Left ventricle myocardium inferior (tissue), 1 donor: Measurements from ENCODE around the gene CACNB2. TPM values are rescaled to one million over a fixed set of nuclear protein-coding genes. Genes with fewer than 3 reads are reported as not detected.
"Not testable (repeated sequence)": the region's sequence is repeated elsewhere in the genome, so short reads cannot be mapped to it uniquely, and the experiment has no call there.

Experiments
- DNase-seq: peaks from one replicate; pipeline ENCODE4 v3.0.0-alpha.2; 2020
- H3K27ac ChIP-seq: fragments of 200-600 bp; replicated peaks from 2 replicates; pipeline ENCODE4 v1.8.0; 2021
- H3K27me3 ChIP-seq: fragments of 200-600 bp; 2 replicates; pipeline ENCODE4 v1.8.0; 2021; ENCODE audit warnings: low read depth
- H3K36me3 ChIP-seq: fragments of 200-600 bp; 2 replicates; pipeline ENCODE4 v1.8.0; 2021
- H3K4me1 ChIP-seq: fragments of 200-600 bp; 2 replicates; pipeline ENCODE4 v1.8.0; 2021
- H3K4me3 ChIP-seq: fragments of 200-600 bp; 2 replicates; pipeline ENCODE4 v1.8.0; 2021; ENCODE audit warnings: mild to moderate bottlenecking, moderate library complexity
- H3K9me3 ChIP-seq: fragments of 200-600 bp; replicated peaks from 2 replicates; pipeline ENCODE4 v1.8.0; 2021
- CTCF ChIP-seq: fragments of 200-600 bp; IDR thresholded peaks from 2 replicates; pipeline ENCODE4 v1.8.0; 2021; ENCODE audit warnings: antibody characterized with exemption, mild to moderate bottlenecking, borderline replicate concordance
- intact Hi-C: fragments of 100-400 bp; cut with micrococcal nuclease; formaldehyde crosslinking; loops from one replicate; pipeline ENCODE4 v1.11.0; 2022
- total RNA-seq: library from RNA; stranded (reverse); fragmentation: NEBNext Ultra II Directional; extraction: Animal tissue kit (Norgen Biotek cat#: 25700); gene quantifications from one replicate; pipeline ENCODE4 v1.2.1, GENCODE V29; 2021
- donor health status: DM: no; HTN: yes; CAD: no; lungs with severe emphysema.

The CACNB2 gene
- total RNA-seq, 1 donor from 2014 or later, result 38.1 TPM

- peak overlapping the region; percentile 64 for H3K27ac ChIP-seq
- no peaks in the 10 kb centered on the region for H3K9me3 ChIP-seq
- peak; percentile 62 for DNase-seq
- H3K4me1 ChIP-seq, result peaks cover 36% of the 10 kb centered on the region
- intact Hi-C loops, result loop anchor here (10.0 kb wide), 1 partner anchor 60 kb away; no protein-coding TSS in a partner anchor
- no peak for TF ChIP-seq CTCF
- no peak overlapping the region for H3K4me3 ChIP-seq
- peaks cover 18% of the 10 kb centered on the region for H3K27me3 ChIP-seq
- H3K36me3 ChIP-seq, result no peaks in the 10 kb centered on the region
Observed at GRCh38 chr10:18144928-18145327, 4.7 kb downstream of the CACNB2 start.

- no peak for DNase-seq
- intact Hi-C loops, result loop anchor here (10.0 kb wide), 1 partner anchor 59 kb away; no protein-coding TSS in a partner anchor
- TF ChIP-seq CTCF, result no peak
- Histone ChIP-seq H3K27me3 (peaks cover 11% of the 10 kb centered on the region), H3K9me3 (no peaks in the 10 kb centered on the region), H3K27ac (peak overlapping the region; percentile 64), H3K4me1 (peaks cover 31% of the 10 kb centered on the region), H3K36me3 (no peaks in the 10 kb centered on the region), H3K4me3 (no peak overlapping the region)
Observed at GRCh38 chr10:18145652-18146051, 5.4 kb downstream of the CACNB2 start.

GRCh38 chr10:18149196-18149800 is 9.1 kb downstream of the CACNB2 start:
- H3K36me3 ChIP-seq, result peaks cover 4% of the 10 kb centered on the region
- no peaks in the 10 kb centered on the region for H3K27me3 ChIP-seq
- intact Hi-C loops, result loop anchor here (10.0 kb wide), 1 partner anchor 56 kb away; no protein-coding TSS in a partner anchor
- no peak for DNase-seq
- H3K9me3 ChIP-seq, result no peaks in the 10 kb centered on the region
- peaks cover 20% of the 10 kb centered on the region for H3K4me1 ChIP-seq
- no peak for TF ChIP-seq CTCF
- H3K27ac ChIP-seq, result no peak overlapping the region
- H3K4me3 ChIP-seq, result no peak overlapping the region

- intact Hi-C loops, result no loop called here
- Histone ChIP-seq H3K4me3 (no peak overlapping the region), H3K27me3 (no peaks in the 10 kb centered on the region), H3K36me3 (peaks cover 4% of the 10 kb centered on the region), H3K27ac (no peak overlapping the region), H3K4me1 (peaks cover 1% of the 10 kb centered on the region), H3K9me3 (no peaks in the 10 kb centered on the region)
- no peak for TF ChIP-seq CTCF
- DNase-seq, result no peak
Observed at GRCh38 chr10:18151356-18151890, 11.2 kb downstream of the CACNB2 start.

GRCh38 chr10:18153381-18153780 is 13.2 kb downstream of the CACNB2 start:
- H3K4me3 ChIP-seq, H3K4me1 ChIP-seq, intact Hi-C loops, H3K27me3 ChIP-seq, DNase-seq, H3K36me3 ChIP-seq, H3K27ac ChIP-seq, H3K9me3 ChIP-seq: not testable (repeated sequence)

GRCh38 chr10:18155321-18155720 is 15.1 kb downstream of the CACNB2 start:
- no peaks in the 10 kb centered on the region for H3K9me3 ChIP-seq
- H3K27ac ChIP-seq, result no peak overlapping the region
- H3K4me1 ChIP-seq, result peaks cover 17% of the 10 kb centered on the region
- no peaks in the 10 kb centered on the region for H3K27me3 ChIP-seq
- peaks cover 4% of the 10 kb centered on the region for H3K36me3 ChIP-seq
- no peak for DNase-seq
- intact Hi-C loops, result no loop called here
- H3K4me3 ChIP-seq, result no peak overlapping the region
- TF ChIP-seq CTCF, result no peak

- intact Hi-C loops, H3K4me3 ChIP-seq, H3K36me3 ChIP-seq, DNase-seq, H3K27me3 ChIP-seq, H3K27ac ChIP-seq, H3K9me3 ChIP-seq: not testable (repeated sequence)
- peaks cover 17% of the 10 kb centered on the region for H3K4me1 ChIP-seq
Observed at GRCh38 chr10:18156797-18157196, 16.6 kb downstream of the CACNB2 start.
